Measurements from ENCODE around the gene ARHGEF7.

DNA sequence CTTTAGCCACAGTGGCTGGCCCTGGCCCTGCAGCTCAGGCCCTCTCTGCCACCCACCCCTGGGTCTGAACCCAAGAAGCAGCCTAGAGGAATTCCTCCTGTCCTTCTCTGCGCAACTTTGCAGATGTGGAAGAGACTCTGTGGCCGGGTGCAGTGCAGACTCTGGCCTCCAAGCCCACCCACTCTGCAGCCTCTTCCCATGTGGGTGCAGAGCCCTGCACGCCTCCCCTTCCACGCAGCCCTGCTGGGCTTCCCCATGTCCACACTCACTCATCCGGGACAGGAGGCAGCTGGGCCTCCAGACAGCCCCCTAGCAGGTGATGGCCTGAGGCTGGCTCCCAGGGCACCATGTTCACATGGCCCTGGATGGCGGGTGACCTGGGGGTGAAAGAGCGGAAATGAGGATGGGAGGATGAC lies 207.8 kb downstream of the ARHGEF7 start:
- TF ChIP-seq, protein P1, sequence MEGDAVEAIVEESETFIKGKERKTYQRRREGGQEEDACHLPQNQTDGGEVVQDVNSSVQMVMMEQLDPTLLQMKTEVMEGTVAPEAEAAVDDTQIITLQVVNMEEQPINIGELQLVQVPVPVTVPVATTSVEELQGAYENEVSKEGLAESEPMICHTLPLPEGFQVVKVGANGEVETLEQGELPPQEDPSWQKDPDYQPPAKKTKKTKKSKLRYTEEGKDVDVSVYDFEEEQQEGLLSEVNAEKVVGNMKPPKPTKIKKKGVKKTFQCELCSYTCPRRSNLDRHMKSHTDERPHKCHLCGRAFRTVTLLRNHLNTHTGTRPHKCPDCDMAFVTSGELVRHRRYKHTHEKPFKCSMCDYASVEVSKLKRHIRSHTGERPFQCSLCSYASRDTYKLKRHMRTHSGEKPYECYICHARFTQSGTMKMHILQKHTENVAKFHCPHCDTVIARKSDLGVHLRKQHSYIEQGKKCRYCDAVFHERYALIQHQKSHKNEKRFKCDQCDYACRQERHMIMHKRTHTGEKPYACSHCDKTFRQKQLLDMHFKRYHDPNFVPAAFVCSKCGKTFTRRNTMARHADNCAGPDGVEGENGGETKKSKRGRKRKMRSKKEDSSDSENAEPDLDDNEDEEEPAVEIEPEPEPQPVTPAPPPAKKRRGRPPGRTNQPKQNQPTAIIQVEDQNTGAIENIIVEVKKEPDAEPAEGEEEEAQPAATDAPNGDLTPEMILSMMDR (conservative IDR thresholded peaks at IDR 0.05; ENCODE audit: low read length), result no peak
- TF ChIP-seq EZH2phosphoT487 (IDR thresholded peaks at IDR 0.05; ENCODE audit: borderline replicate concordance), result no peak
